GM23338 (cell line): ENCODE data around the gene DESI1. TPM values are rescaled to one million over a fixed set of nuclear protein-coding genes. Genes with fewer than 3 reads are reported as not detected.
"Not testable (repeated sequence)": the region's sequence is repeated elsewhere in the genome, so short reads cannot be mapped to it uniquely, and the experiment has no call there.

Experiments used
- ATAC-seq: fragments of 200-7000 bp; cut with Tn5 transposase; 3 replicates; pipeline ENCODE4 v1.9.1; 2020
- DNase-seq: peaks from one replicate; pipeline ENCODE4 v3.0.0-alpha.2; 2015; ENCODE audit warnings: low spot score
- H2AFZ ChIP-seq: fragments of 200-600 bp; sonication (generic); 2 replicates; pipeline ENCODE4 v1.8.0; 2016; ENCODE audit warnings: antibody characterized with exemption, mild to moderate bottlenecking, moderate library complexity
- H3F3A ChIP-seq: fragments of 200-600 bp; sonication (generic); replicated peaks from 2 replicates; pipeline ENCODE4 v1.8.0; 2017; ENCODE audit warnings: antibody characterized with exemption, mixed run types, low read depth
- H3K27ac ChIP-seq: fragments of 200-600 bp; sonication (generic); 2 replicates; pipeline ENCODE4 v1.6.1; 2016; ENCODE audit warnings: low read depth
- H3K27me3 ChIP-seq: fragments of 200-600 bp; sonication (generic); 2 replicates; pipeline ENCODE4 v1.8.0; 2016; ENCODE audit warnings: mild to moderate bottlenecking, mixed run types, moderate library complexity; ENCODE audit not compliant: insufficient read depth
- H3K36me3 ChIP-seq: fragments of 200-600 bp; sonication (generic); 2 replicates; pipeline ENCODE4 v1.8.0; 2016; ENCODE audit warnings: mild to moderate bottlenecking; ENCODE audit not compliant: insufficient read depth
- H3K4me1 ChIP-seq: fragments of 200-600 bp; sonication (generic); 2 replicates; pipeline ENCODE4 v1.8.0; 2016; ENCODE audit warnings: mild to moderate bottlenecking, moderate library complexity; ENCODE audit not compliant: insufficient read depth
- H3K4me2 ChIP-seq: fragments of 200-600 bp; sonication (generic); 2 replicates; pipeline ENCODE4 v1.7.1; 2017; ENCODE audit warnings: mixed run types
- H3K4me3 ChIP-seq: fragments of 200-600 bp; sonication (generic); 2 replicates; pipeline ENCODE4 v1.6.1; 2016; ENCODE audit warnings: mixed run types
- H3K79me2 ChIP-seq: fragments of 200-600 bp; sonication (generic); replicated peaks from 2 replicates; pipeline ENCODE4 v1.8.0; 2017; ENCODE audit warnings: mild to moderate bottlenecking; ENCODE audit not compliant: insufficient read depth
- H3K9me2 ChIP-seq: fragments of 200-600 bp; sonication (generic); 2 replicates; pipeline ENCODE4 v1.8.0; 2017; ENCODE audit not compliant: insufficient read depth
- H4K20me1 ChIP-seq: fragments of 200-600 bp; sonication (generic); replicated peaks from 2 replicates; pipeline ENCODE4 v1.8.0; 2017; ENCODE audit warnings: mild to moderate bottlenecking; ENCODE audit not compliant: insufficient read depth
- H3K27ac Mint-ChIP-seq: 2 replicates; pipeline ENCODE4 v1.8.0; 2020; ENCODE audit warnings: inconsistent platforms, mild to moderate bottlenecking, moderate library complexity, mixed read lengths
- H3K27me3 Mint-ChIP-seq: 3 replicates; pipeline ENCODE4 v1.8.0; 2022; ENCODE audit warnings: low read depth, mild to moderate bottlenecking, moderate library complexity, mixed read lengths, inconsistent platforms; ENCODE audit not compliant: insufficient read depth, poor library complexity
- H3K36me3 Mint-ChIP-seq: 3 replicates; pipeline ENCODE4 v1.8.0; 2021; ENCODE audit warnings: low read depth, mild to moderate bottlenecking, inconsistent platforms, moderate library complexity, mixed read lengths
- H3K4me1 Mint-ChIP-seq: 3 replicates; pipeline ENCODE4 v1.8.0; 2020; ENCODE audit warnings: mild to moderate bottlenecking, inconsistent platforms, mixed read lengths
- H3K4me3 Mint-ChIP-seq: 3 replicates; pipeline ENCODE4 v1.8.0; 2021; ENCODE audit warnings: moderate library complexity, mild to moderate bottlenecking, inconsistent platforms, mixed read lengths
- H3K9me3 Mint-ChIP-seq: 3 replicates; pipeline ENCODE4 v1.8.0; 2020; ENCODE audit warnings: moderate library complexity, mild to moderate bottlenecking, inconsistent platforms, mixed read lengths
- ETS1 ChIP-seq: IDR thresholded peaks from 2 replicates; pipeline ENCODE4 v1.6.1; 2016; ENCODE audit warnings: antibody characterized with exemption
- NANOG ChIP-seq: IDR thresholded peaks from 2 replicates; pipeline ENCODE4 v1.6.1; 2016; ENCODE audit warnings: antibody characterized with exemption, borderline replicate concordance
- POLR2AphosphoS5 ChIP-seq: IDR thresholded peaks from 2 replicates; pipeline ENCODE4 v1.6.1; 2016; ENCODE audit warnings: antibody characterized with exemption, low read depth
- ZNF331 ChIP-seq: fragments of 250-450 bp; sonication (Bioruptor Pico); IDR thresholded peaks from 2 replicates; pipeline ENCODE4 v1.5.0; 2020; ENCODE audit warnings: low read depth, mild to moderate bottlenecking, moderate library complexity
- polyA plus RNA-seq: library from polyadenylated mRNA; unstranded; fragments of >200 nt; fragmentation: Nextera tagmentation; extraction: Ambion mirVana; gene quantifications from 2 replicates; pipeline ENCODE4 v1.2.1, GENCODE V29; 2016
- total RNA-seq: library from RNA; depleted of rRNA; stranded (reverse); fragments of >200 nt; shearing (Covaris generic); gene quantifications from 2 replicates; pipeline ENCODE4 v1.2.3, GENCODE V29; 2014

Gene DESI1
- total and polyA plus RNA-seq, 2 experiments from 2014 or later, result 33.7 to 53.8 TPM

- TF ChIP-seq NANOG (no peak), ZNF331 (no peak), ETS1 (no peak)
Measured at GRCh38 chr22:41595703-41596102, 25.1 kb downstream of the DESI1 start (continued).

- H4K20me1 ChIP-seq, H3K79me2 ChIP-seq, ATAC-seq, H3K4me1 ChIP-seq, H3K9me3 Mint-ChIP-seq, H3K27ac ChIP-seq, H3K4me2 ChIP-seq, H3K36me3 ChIP-seq, H2AFZ ChIP-seq, H3K4me3 ChIP-seq, H3K27ac Mint-ChIP-seq, H3K27me3 ChIP-seq, H3K4me3 Mint-ChIP-seq, DNase-seq, H3K9me2 ChIP-seq, H3K36me3 Mint-ChIP-seq: not testable (repeated sequence)
- H3F3A ChIP-seq, result peaks cover 10% of the 10 kb centered on the region; the same call in 1 of the 2 replicates
- Mint-ChIP-seq H3K4me1 (peaks cover 10% of the 10 kb centered on the region; the same call in 2 of the 3 replicates), H3K27me3 (peaks cover 22% of the 10 kb centered on the region)
Measured at GRCh38 chr22:41593336-41593960, 27.4 kb downstream of the DESI1 start.

- Histone ChIP-seq H3K27ac (peak within 1 kb of the TSS; percentile 89), H3K4me1 (peaks cover 6% of the 10 kb centered on the region), H4K20me1 (no peaks in the 10 kb centered on the region), H3K9me2 (no peaks in the 10 kb centered on the region), H3K79me2 (no peaks in the 10 kb centered on the region), H3K4me3 (peak within 1 kb of the TSS; percentile 89), H3K27me3 (no peaks in the 10 kb centered on the region), H2AFZ (peak within 1 kb of the TSS; percentile 88; the same call in 1 of the 2 replicates), H3F3A (peaks cover 4% of the 10 kb centered on the region; the same call in 1 of the 2 replicates), H3K4me2 (peak within 1 kb of the TSS; percentile 92), H3K36me3 (no peaks in the 10 kb centered on the region)
- Mint-ChIP-seq H3K36me3 (no peaks in the 10 kb centered on the region), H3K4me1 (peaks cover 6% of the 10 kb centered on the region; the same call in 2 of the 3 replicates), H3K9me3 (peaks cover 7% of the 10 kb centered on the region; the same call in 1 of the 3 replicates), H3K4me3 (peak within 1 kb of the TSS; percentile 90), H3K27me3 (peaks cover 9% of the 10 kb centered on the region), H3K27ac (peak within 1 kb of the TSS; percentile 95)
- TF ChIP-seq NANOG, result no peak
- peak; percentile 14; the same call in 1 of the 2 replicates for TF ChIP-seq ETS1
- peak; percentile 81 for TF ChIP-seq POLR2AphosphoS5
- peak; percentile 100 for DNase-seq
- peak; percentile 95 for ATAC-seq
Measured at GRCh38 chr22:41589391-41590241, 31.2 kb downstream of the DESI1 start, which contains the start of gene PMM1. PMM1 (minus strand) TSS chr22:41589840; CDS start chr22:41589805, 35 bp downstream.
